Sigmoid colon (tissue), 7 donors: ENCODE measurements around the gene HDDC3. TPM values are rescaled to one million over a fixed set of nuclear protein-coding genes. Genes with fewer than 3 reads are reported as not detected.
"Not testable (repeated sequence)": the region's sequence is repeated elsewhere in the genome, so short reads cannot be mapped to it uniquely, and the experiment has no call there.

Source experiments
- DNase-seq: peaks from one replicate; pipeline ENCODE4 v3.0.0-alpha.2; 2019
- H3K27ac ChIP-seq, 4 donors: fragments of 200-600 bp; sonication (generic); one replicate each; pipeline ENCODE4 v1.5.1; 2016 to 2019; ENCODE audit warnings: mild to moderate bottlenecking in 1 of 4
- H3K27me3 ChIP-seq, 3 donors: fragments of 200-600 bp; sonication (generic); one replicate each; pipeline ENCODE4 v1.5.1; 2019; ENCODE audit warnings: mild to moderate bottlenecking in 1 of 3
- H3K36me3 ChIP-seq, 4 donors: fragments of 200-600 bp; sonication (generic); one replicate each; pipeline ENCODE4 v1.5.1; 2016 to 2019
- H3K4me1 ChIP-seq, 4 donors: fragments of 200-600 bp; sonication (generic); one replicate each; pipeline ENCODE4 v1.5.1; 2017 to 2019
- H3K4me3 ChIP-seq, 4 donors: fragments of 200-600 bp; sonication (generic); one replicate each; pipeline ENCODE4 v1.5.1; 2017 to 2019; ENCODE audit warnings: mild to moderate bottlenecking in 2 of 4, moderate library complexity in 1 of 4
- H3K9me3 ChIP-seq, 4 donors: fragments of 200-600 bp in 3 of 4; sonication (generic) in 3 of 4; one replicate each; pipeline versions ENCODE4 v1.5.1 to v1.6.1; 2013 to 2019
- EP300 ChIP-seq, 4 donors: sonication (generic); formaldehyde crosslinking; IDR thresholded peaks; one replicate each; pipeline ENCODE4 v1.6.1; 2017; ENCODE audit warnings: antibody characterized with exemption in 4 of 4
- POLR2A ChIP-seq, 2 donors: fragments of 450-650 bp; IDR thresholded peaks; one replicate each; pipeline ENCODE4 v1.6.1; 2016; ENCODE audit warnings: antibody characterized with exemption in 2 of 2, mild to moderate bottlenecking in 2 of 2, moderate library complexity in 2 of 2
- POLR2AphosphoS5 ChIP-seq, 4 donors: sonication (generic); formaldehyde crosslinking; IDR thresholded peaks; one replicate each; pipeline ENCODE4 v1.6.1; 2017; ENCODE audit warnings: antibody characterized with exemption in 4 of 4
- WGBS, 2 donors: extraction: QIAGEN DNeasy Blood & Tissue Kit; methylation state at CpG; one replicate each; pipeline ENCODE4 v1.1.7; 2013; 5-methylcytosine and 5-hydroxymethylcytosine counted together
- intact Hi-C: fragments of 100-400 bp; cut with DNase I; formaldehyde crosslinking; loops from one replicate; pipeline ENCODE4 v1.15.1; 2023
- polyA plus RNA-seq, 3 donors: library from polyadenylated mRNA; stranded (reverse); fragments of 200-250 nt; gene quantifications; one replicate each; pipeline ENCODE4 v1.2.3, GENCODE V29; 2013
- total RNA-seq, 4 donors: library from RNA; depleted of rRNA; stranded (reverse); fragments of >200 nt; gene quantifications; one replicate each; pipeline ENCODE4 v1.1.0, GENCODE V29; 2016
- TF ChIP-seq, protein P1 (sequence below), 4 experiments: fragments of 450-650 bp in 3 of 4; fragments of 200-600 bp in 1 of 4; IDR thresholded peaks; one replicate each; pipeline ENCODE4 v1.5.1; 2016 to 2019; ENCODE audit warnings: antibody characterized with exemption in 4 of 4, mild to moderate bottlenecking in 3 of 4, moderate library complexity in 2 of 4
- donor health status: healthy with polysubstance abuse.
- donor health status: Bipolar disorder and iron deficiency.
- donor health status: healthy.

HDDC3 gene
- total and polyA plus RNA-seq, 7 donors, result 5.2 to 27.0 (median 10.7) TPM

DNA sequence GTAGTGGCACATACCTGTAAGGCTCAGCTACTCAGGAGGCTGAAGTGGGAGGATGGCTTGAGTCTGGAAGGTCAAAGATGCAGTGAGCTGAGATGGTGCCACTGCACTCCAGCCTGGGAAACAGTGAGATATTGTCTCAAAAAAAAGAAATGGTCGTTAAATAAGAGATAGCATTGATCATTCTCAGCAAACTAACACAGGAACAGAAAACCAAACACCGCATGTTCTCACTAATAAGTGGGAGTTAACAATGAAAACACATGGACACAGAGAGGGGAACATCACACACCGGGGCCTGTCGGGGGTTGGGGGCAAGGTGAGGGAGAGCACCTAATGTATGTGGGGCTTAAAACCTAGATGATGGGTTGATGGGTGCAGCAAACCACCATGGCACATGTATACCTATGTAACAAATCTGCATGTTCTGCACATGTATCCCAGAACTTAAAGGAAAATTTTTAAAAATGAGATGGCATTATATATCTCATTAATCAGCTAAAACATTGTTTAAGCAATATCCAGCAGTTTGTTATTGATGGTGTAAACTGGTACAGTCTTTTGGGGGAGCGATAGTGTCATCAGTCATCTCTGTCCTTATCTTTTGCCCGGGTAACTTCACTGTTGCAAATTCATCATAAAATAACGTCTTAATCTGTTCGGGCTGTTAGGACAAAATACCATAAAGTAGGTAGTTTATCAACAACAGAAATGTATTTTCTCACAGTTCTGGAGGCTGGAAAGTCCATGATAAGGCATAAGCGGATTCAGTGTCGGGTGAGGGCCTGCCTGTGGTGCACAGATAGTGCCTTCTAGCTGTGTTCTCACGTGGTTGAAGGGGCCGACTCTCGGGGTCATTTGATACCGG is 30.9 kb downstream of the HDDC3 start:
- TF ChIP-seq POLR2AphosphoS5 (IDR thresholded peaks at IDR 0.05) (no peak), POLR2A (IDR thresholded peaks at IDR 0.05) (no peak), EP300 (IDR thresholded peaks at IDR 0.05) (no peak)
- TF ChIP-seq, protein P1, sequence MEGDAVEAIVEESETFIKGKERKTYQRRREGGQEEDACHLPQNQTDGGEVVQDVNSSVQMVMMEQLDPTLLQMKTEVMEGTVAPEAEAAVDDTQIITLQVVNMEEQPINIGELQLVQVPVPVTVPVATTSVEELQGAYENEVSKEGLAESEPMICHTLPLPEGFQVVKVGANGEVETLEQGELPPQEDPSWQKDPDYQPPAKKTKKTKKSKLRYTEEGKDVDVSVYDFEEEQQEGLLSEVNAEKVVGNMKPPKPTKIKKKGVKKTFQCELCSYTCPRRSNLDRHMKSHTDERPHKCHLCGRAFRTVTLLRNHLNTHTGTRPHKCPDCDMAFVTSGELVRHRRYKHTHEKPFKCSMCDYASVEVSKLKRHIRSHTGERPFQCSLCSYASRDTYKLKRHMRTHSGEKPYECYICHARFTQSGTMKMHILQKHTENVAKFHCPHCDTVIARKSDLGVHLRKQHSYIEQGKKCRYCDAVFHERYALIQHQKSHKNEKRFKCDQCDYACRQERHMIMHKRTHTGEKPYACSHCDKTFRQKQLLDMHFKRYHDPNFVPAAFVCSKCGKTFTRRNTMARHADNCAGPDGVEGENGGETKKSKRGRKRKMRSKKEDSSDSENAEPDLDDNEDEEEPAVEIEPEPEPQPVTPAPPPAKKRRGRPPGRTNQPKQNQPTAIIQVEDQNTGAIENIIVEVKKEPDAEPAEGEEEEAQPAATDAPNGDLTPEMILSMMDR (IDR thresholded peaks at IDR 0.05), result no peak
- peaks cover 13 to 17% (median 14%) of the 10 kb centered on the region in 4 donors for H3K36me3 ChIP-seq
- H3K4me1 ChIP-seq, result peaks cover 0 to 25% (median 21%) of the 10 kb centered on the region in 4 donors
- H3K27ac ChIP-seq, result peak overlapping the region; percentile 93 to 98 (median 96)
- H3K9me3 ChIP-seq, result no peaks in the 10 kb centered on the region
- peak overlapping the region in 2 of 4 donors; percentile 69 to 78 for H3K4me3 ChIP-seq
- no peaks in the 10 kb centered on the region for H3K27me3 ChIP-seq
- WGBS, 2 donors, result 46 to 60% methylated on average over 14 of the region's 14 CpGs
- DNase-seq, result no peak
- intact Hi-C loops, result loop anchor here (1.0 to 2.0 kb wide), 2 partner anchors 31 to 93 kb away; partner anchors contain the start of genes HDDC3 and PRC1

DNA sequence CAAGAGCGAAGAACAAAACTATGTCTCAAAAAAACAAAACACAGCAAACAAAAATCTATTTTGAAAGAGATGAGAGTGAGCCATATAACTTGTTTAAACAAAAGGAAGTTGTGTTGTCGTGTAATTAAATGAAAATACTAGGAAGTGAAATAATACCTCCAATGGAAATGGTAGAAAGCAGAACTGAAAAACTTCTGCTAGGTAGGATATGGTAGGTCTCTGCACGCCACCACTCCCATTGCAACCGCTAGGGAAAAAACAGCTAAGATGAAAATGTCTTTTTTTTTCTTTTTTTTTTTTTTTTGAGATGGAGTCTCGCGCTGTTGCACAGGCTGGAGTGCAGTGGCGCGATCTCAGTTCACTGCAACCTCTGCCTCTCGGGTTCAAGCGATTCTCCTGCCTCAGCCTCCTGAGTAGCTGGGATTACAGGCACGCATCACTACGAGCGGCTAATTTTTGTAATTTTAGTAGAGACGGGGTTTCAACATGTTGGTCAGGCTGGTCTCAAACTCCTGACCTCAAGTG is 35.2 kb downstream of the HDDC3 start:
- H3K36me3 ChIP-seq, result peaks cover 23 to 42% (median 30%) of the 10 kb centered on the region in 4 donors
- H3K27me3 ChIP-seq, DNase-seq, H3K4me3 ChIP-seq, H3K27ac ChIP-seq, intact Hi-C loops, H3K9me3 ChIP-seq: not testable (repeated sequence)
- peaks cover 0 to 10% (median 6%) of the 10 kb centered on the region in 4 donors for H3K4me1 ChIP-seq
- WGBS, 2 donors, result 83 to 90% methylated on average over 14 of the region's 14 CpGs

DNA sequence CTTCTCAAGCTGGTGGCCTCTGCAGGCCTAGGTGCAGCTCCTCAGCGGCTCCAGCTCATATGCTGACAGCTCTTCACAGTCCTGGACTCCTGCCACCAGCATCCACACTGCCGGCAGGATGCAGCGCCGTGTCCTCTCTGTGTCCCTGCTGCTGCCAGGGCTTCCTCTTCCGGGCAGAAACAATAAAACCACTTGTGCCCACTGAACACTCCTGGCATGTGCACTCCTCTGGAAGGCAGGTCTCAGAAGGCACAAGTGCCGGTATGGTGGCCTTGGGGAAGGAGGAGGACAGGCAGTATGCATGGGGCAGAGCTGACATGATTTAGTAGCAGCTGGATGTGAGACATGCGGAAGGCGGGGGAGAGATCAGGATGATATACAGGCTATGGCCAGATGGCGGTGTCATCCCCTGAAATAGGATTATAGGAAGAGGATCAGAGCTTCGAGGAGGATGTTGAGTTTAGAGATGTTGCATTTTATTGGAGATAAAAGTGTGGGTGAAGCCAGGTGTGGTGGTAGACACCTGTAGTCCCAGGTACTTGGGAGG is 36.7 kb downstream of the HDDC3 start:
- Histone ChIP-seq H3K27ac (no peak overlapping the region), H3K4me3 (no peak overlapping the region), H3K36me3 (peaks cover 37 to 58% (median 41%) of the 10 kb centered on the region in 4 donors), H3K27me3 (no peaks in the 10 kb centered on the region), H3K9me3 (no peaks in the 10 kb centered on the region), H3K4me1 (no peaks in the 10 kb centered on the region)
- 81 to 82% methylated on average over 10 of the region's 10 CpGs for WGBS, 2 donors
- no peak for DNase-seq
- TF ChIP-seq POLR2A (IDR thresholded peaks at IDR 0.05), result no peak
- TF ChIP-seq EP300 (IDR thresholded peaks at IDR 0.05), result no peak
- TF ChIP-seq POLR2AphosphoS5 (IDR thresholded peaks at IDR 0.05), result no peak
- TF ChIP-seq, protein P1 (IDR thresholded peaks at IDR 0.05), result no peak
- intact Hi-C loops, result no loop called here

DNA sequence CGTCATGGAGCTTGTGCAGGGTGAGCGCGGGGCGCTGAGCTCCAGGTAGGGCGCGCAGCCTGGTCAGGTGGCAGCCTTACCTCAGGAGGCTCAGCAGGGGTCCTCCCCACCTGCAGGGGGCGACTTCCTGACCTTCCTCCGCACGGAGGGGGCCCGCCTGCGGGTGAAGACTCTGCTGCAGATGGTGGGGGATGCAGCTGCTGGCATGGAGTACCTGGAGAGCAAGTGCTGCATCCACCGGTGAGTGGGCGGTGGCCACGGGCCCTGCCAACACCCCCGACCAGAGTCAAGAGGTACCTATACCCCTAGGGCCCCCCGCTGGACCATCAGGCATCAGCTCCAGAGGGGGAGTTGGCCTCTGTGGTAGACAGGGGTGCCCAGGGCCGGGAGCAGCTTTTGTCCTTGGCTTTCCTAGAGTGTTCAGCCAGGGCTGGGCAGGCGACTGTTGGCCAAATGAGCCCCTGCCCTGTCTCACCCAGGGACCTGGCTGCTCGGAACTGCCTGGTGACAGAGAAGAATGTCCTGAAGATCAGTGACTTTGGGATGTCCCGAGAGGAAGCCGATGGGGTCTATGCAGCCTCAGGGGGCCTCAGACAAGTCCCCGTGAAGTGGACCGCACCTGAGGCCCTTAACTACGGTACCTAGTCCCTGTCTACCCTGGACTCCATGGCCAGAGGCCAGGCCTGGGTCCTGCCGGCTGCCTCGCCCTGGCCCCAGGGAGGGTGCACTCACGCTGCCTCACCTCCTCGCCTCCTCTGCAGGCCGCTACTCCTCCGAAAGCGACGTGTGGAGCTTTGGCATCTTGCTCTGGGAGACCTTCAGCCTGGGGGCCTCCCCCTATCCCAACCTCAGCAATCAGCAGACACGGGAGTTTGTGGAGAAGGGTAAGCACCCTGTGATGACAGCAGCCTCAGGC is 38.9 kb downstream of the HDDC3 start:
- Histone ChIP-seq H3K27me3 (no peaks in the 10 kb centered on the region), H3K9me3 (no peaks in the 10 kb centered on the region), H3K4me3 (no peak overlapping the region), H3K36me3 (peaks cover 45 to 73% (median 55%) of the 10 kb centered on the region in 4 donors), H3K27ac (no peak overlapping the region), H3K4me1 (no peaks in the 10 kb centered on the region)
- TF ChIP-seq, protein P1 (IDR thresholded peaks at IDR 0.05), result no peak
- no peak for TF ChIP-seq EP300 (IDR thresholded peaks at IDR 0.05)
- no peak for TF ChIP-seq POLR2AphosphoS5 (IDR thresholded peaks at IDR 0.05)
- TF ChIP-seq POLR2A (IDR thresholded peaks at IDR 0.05), result no peak
- WGBS, 2 donors, result 94 to 96% methylated on average over 33 of the region's 33 CpGs
- no peak for DNase-seq
- intact Hi-C loops, result no loop called here
